GM12878 (cell line): Measurements from ENCODE around the gene RBBP4.

Source experiments
- BHLHE40 ChIP-seq, 2 experiments: fragments of 450-650 bp in 1 of 2; IDR thresholded peaks; 2 replicates each; pipeline ENCODE4 v1.6.1; 2011 to 2017; ENCODE audit warnings: low read depth in 2 of 2, borderline replicate concordance in 1 of 2, improper control_type of control experiment in 1 of 2, low read length in 1 of 2, mild to moderate bottlenecking in 1 of 2
- BRCA1 ChIP-seq: IDR thresholded peaks from 2 replicates; pipeline ENCODE4 v1.6.1; 2011; ENCODE audit warnings: low read depth, low read length, improper control_type of control experiment
- CHD1 ChIP-seq: IDR thresholded peaks from 2 replicates; pipeline ENCODE4 v1.6.1; 2012; ENCODE audit warnings: low read depth, low read length, improper control_type of control experiment
- CTCF ChIP-seq, 3 experiments: IDR thresholded peaks in 2 of 3; conservative IDR thresholded peaks in 1 of 3; 2 replicates each; pipeline ENCODE4 v1.5.1; 2011; ENCODE audit warnings: low read depth in 3 of 3, low read length in 3 of 3, mild to moderate bottlenecking in 3 of 3, control low read depth in 2 of 3, moderate library complexity in 2 of 3, inconsistent platforms in 1 of 3, mixed read lengths in 1 of 3; ENCODE audit not compliant: control insufficient read depth in 2 of 3, insufficient read depth in 1 of 3; ENCODE audit errors: extremely low read depth in 1 of 3
- SRF ChIP-seq, 2 experiments: IDR thresholded peaks; 2 replicates each; pipeline ENCODE4 v1.6.1; 2011; ENCODE audit warnings: low read depth in 2 of 2, low read length in 2 of 2, mild to moderate bottlenecking in 1 of 2, moderate library complexity in 1 of 2
- TAF1 ChIP-seq: IDR thresholded peaks from 2 replicates; pipeline ENCODE4 v1.6.1; 2011; ENCODE audit warnings: mild to moderate bottlenecking, low read depth, low read length, borderline replicate concordance
- ZNF24 ChIP-seq: fragments of 450-650 bp; IDR thresholded peaks from 2 replicates; pipeline ENCODE4 v1.6.1; 2017; ENCODE audit warnings: antibody characterized with exemption, mild to moderate bottlenecking
- TF ChIP-seq, protein P1 (sequence below): fragments of 450-650 bp; IDR thresholded peaks from 2 replicates; pipeline ENCODE4 v1.6.1; 2016; ENCODE audit warnings: mild to moderate bottlenecking
- TF ChIP-seq, protein P2 (sequence below): fragments of 450-650 bp; IDR thresholded peaks from 2 replicates; pipeline ENCODE4 v1.6.1; 2017; ENCODE audit warnings: antibody characterized with exemption, mild to moderate bottlenecking, moderate library complexity

GRCh38 chr1:32636914-32637645 lies 13.9 kb upstream of the RBBP4 start:
- TF ChIP-seq TAF1 (no peak), BHLHE40 (IDR thresholded peaks at IDR 0.05; ENCODE audit: borderline replicate concordance in 1 of 2, low read depth in 2 of 2, low read length in 1 of 2) (no peak), SRF (IDR thresholded peaks at IDR 0.05; ENCODE audit: low read depth in 2 of 2, low read length in 2 of 2) (no peak), CTCF (IDR thresholded peaks at IDR 0.05 in 2 of 3, conservative IDR thresholded peaks at IDR 0.05 in 1 of 3; ENCODE audit: control insufficient read depth in 2 of 3, extremely low read depth in 1 of 3, insufficient read depth in 1 of 3, low read depth in 3 of 3, low read length in 3 of 3) (no peak), BRCA1 (no peak), ZNF24 (no peak), CHD1 (no peak)
- TF ChIP-seq, protein P1, sequence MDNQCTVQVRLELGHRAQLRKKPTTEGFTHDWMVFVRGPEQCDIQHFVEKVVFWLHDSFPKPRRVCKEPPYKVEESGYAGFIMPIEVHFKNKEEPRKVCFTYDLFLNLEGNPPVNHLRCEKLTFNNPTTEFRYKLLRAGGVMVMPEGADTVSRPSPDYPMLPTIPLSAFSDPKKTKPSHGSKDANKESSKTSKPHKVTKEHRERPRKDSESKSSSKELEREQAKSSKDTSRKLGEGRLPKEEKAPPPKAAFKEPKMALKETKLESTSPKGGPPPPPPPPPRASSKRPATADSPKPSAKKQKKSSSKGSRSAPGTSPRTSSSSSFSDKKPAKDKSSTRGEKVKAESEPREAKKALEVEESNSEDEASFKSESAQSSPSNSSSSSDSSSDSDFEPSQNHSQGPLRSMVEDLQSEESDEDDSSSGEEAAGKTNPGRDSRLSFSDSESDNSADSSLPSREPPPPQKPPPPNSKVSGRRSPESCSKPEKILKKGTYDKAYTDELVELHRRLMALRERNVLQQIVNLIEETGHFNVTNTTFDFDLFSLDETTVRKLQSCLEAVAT: no peak
- TF ChIP-seq, protein P2, sequence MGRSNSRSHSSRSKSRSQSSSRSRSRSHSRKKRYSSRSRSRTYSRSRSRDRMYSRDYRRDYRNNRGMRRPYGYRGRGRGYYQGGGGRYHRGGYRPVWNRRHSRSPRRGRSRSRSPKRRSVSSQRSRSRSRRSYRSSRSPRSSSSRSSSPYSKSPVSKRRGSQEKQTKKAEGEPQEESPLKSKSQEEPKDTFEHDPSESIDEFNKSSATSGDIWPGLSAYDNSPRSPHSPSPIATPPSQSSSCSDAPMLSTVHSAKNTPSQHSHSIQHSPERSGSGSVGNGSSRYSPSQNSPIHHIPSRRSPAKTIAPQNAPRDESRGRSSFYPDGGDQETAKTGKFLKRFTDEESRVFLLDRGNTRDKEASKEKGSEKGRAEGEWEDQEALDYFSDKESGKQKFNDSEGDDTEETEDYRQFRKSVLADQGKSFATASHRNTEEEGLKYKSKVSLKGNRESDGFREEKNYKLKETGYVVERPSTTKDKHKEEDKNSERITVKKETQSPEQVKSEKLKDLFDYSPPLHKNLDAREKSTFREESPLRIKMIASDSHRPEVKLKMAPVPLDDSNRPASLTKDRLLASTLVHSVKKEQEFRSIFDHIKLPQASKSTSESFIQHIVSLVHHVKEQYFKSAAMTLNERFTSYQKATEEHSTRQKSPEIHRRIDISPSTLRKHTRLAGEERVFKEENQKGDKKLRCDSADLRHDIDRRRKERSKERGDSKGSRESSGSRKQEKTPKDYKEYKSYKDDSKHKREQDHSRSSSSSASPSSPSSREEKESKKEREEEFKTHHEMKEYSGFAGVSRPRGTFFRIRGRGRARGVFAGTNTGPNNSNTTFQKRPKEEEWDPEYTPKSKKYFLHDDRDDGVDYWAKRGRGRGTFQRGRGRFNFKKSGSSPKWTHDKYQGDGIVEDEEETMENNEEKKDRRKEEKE: no peak
